CD14-positive monocyte (primary cell): ENCODE results near the gene PNLDC1. TPM values are rescaled to one million over a fixed set of nuclear protein-coding genes. Genes with fewer than 3 reads are reported as not detected.

ENCODE experiments used
- DNase-seq, 3 donors: peaks; one replicate each; pipeline ENCODE4 v3.0.0-alpha.2; 2011 to 2022
- H2AFZ ChIP-seq: 2 replicates; pipeline ENCODE4 v1.6.0; 2012; ENCODE audit warnings: mild to moderate bottlenecking, low read depth, low read length, inconsistent platforms; ENCODE audit not compliant: insufficient read depth, poor library complexity, severe bottlenecking
- H3K27ac ChIP-seq, 2 donors: 1 replicate in 1 of 2; 2 replicates in 1 of 2; pipeline ENCODE4 v1.5.1; 2012 to 2013; ENCODE audit warnings: low read length in 2 of 2, control low read depth in 1 of 2, inconsistent platforms in 1 of 2, low read depth in 1 of 2, mild to moderate bottlenecking in 1 of 2
- H3K27me3 ChIP-seq, 2 donors: one replicate each; pipeline versions ENCODE4 v1.6.0 to v1.6.1; 2011 to 2013; ENCODE audit warnings: low read length in 2 of 2; ENCODE audit not compliant: control insufficient read depth in 2 of 2, insufficient read depth in 2 of 2
- H3K36me3 ChIP-seq, 2 donors: replicated peaks in 1 of 2; 1 replicate in 1 of 2; 2 replicates in 1 of 2; pipeline versions ENCODE4 v1.5.1 to v1.6.1; 2012 to 2013; ENCODE audit warnings: low read length in 2 of 2, control low read depth in 1 of 2, inconsistent platforms in 1 of 2, mild to moderate bottlenecking in 1 of 2; ENCODE audit not compliant: insufficient read depth in 2 of 2, control insufficient read depth in 1 of 2
- H3K4me1 ChIP-seq, 2 donors: 1 replicate in 1 of 2; 2 replicates in 1 of 2; pipeline versions ENCODE4 v1.5.1 to v1.6.1; 2012 to 2013; ENCODE audit warnings: low read length in 2 of 2, control low read depth in 1 of 2, inconsistent platforms in 1 of 2, mild to moderate bottlenecking in 1 of 2, moderate library complexity in 1 of 2; ENCODE audit not compliant: insufficient read depth in 2 of 2, control insufficient read depth in 1 of 2
- H3K4me2 ChIP-seq: replicated peaks from 2 replicates; pipeline ENCODE3; 2012; ENCODE audit warnings: low read length, moderate library complexity, mild to moderate bottlenecking; ENCODE audit not compliant: poor library complexity, severe bottlenecking; ENCODE audit errors: extremely low read depth
- H3K4me3 ChIP-seq, 3 experiments: fragments of 200-600 bp in 1 of 3; sonication (generic) in 1 of 3; replicated peaks in 1 of 3; 1 replicate in 2 of 3; 2 replicates in 1 of 3; pipeline ENCODE4 v1.5.1; 2011 to 2013; ENCODE audit warnings: low read length in 3 of 3, mild to moderate bottlenecking in 3 of 3, control low read depth in 2 of 3, low read depth in 2 of 3, inconsistent platforms in 1 of 3, moderate library complexity in 1 of 3
- H3K79me2 ChIP-seq: 2 replicates; pipeline ENCODE4 v1.6.0; 2012; ENCODE audit warnings: mild to moderate bottlenecking, control low read depth, inconsistent platforms, low read length, moderate library complexity; ENCODE audit not compliant: insufficient read depth
- H3K9ac ChIP-seq: 2 replicates; pipeline ENCODE4 v1.6.0; 2017; ENCODE audit warnings: low read length, mild to moderate bottlenecking; ENCODE audit not compliant: insufficient read depth, poor library complexity, severe bottlenecking
- H3K9me3 ChIP-seq, 2 donors: replicated peaks in 1 of 2; 1 replicate in 1 of 2; 2 replicates in 1 of 2; pipeline versions ENCODE4 v1.5.1 to v1.6.1; 2012 to 2013; ENCODE audit warnings: low read length in 2 of 2, control low read depth in 1 of 2; ENCODE audit not compliant: control insufficient read depth in 1 of 2, insufficient read depth in 1 of 2
- H4K20me1 ChIP-seq: 2 replicates; pipeline ENCODE4 v1.6.0; 2012; ENCODE audit warnings: mild to moderate bottlenecking, low read length, control low read depth, moderate library complexity; ENCODE audit not compliant: insufficient read depth
- H3K27ac Mint-ChIP-seq, 7 donors: one replicate each; pipeline ENCODE4 v1.8.0; 2020; ENCODE audit warnings: mild to moderate bottlenecking in 7 of 7, mixed read lengths in 7 of 7, moderate library complexity in 6 of 7, inconsistent platforms in 2 of 7
- H3K27me3 Mint-ChIP-seq, 3 donors: one replicate each; pipeline ENCODE4 v1.8.0; 2021 to 2022; ENCODE audit warnings: low read depth in 3 of 3, mild to moderate bottlenecking in 3 of 3, mixed read lengths in 3 of 3, moderate library complexity in 3 of 3, inconsistent platforms in 1 of 3
- H3K36me3 Mint-ChIP-seq, 2 donors: one replicate each; pipeline ENCODE4 v1.8.0; 2020; ENCODE audit warnings: mixed read lengths in 2 of 2, inconsistent platforms in 1 of 2, mild to moderate bottlenecking in 1 of 2
- H3K4me1 Mint-ChIP-seq: one replicate; pipeline ENCODE4 v1.8.0; 2020; ENCODE audit warnings: mild to moderate bottlenecking, mixed read lengths
- H3K4me3 Mint-ChIP-seq, 2 donors: one replicate each; pipeline ENCODE4 v1.8.0; 2020; ENCODE audit warnings: mild to moderate bottlenecking in 2 of 2, mixed read lengths in 2 of 2, moderate library complexity in 1 of 2
- H3K9me3 Mint-ChIP-seq, 7 donors: one replicate each; pipeline ENCODE4 v1.8.0; 2020 to 2022; ENCODE audit warnings: mixed read lengths in 7 of 7, mild to moderate bottlenecking in 6 of 7, moderate library complexity in 6 of 7, inconsistent platforms in 2 of 7
- WGBS: methylation state at CpG from one replicate; pipeline ENCODE4 v1.1.5; 2013; ENCODE audit warnings: missing lambda C conversion rate; ENCODE audit not compliant: insufficient coverage; 5-methylcytosine and 5-hydroxymethylcytosine counted together
- intact Hi-C, 2 donors: fragments of 100-400 bp; cut with micrococcal nuclease; formaldehyde crosslinking; loops; one replicate each; pipeline versions ENCODE4 v1.15.0 to v1.15.1; 2023
- polyA plus RNA-seq, 3 donors: library from polyadenylated mRNA; depleted of rRNA in 1 of 3; unstranded in 2 of 3; stranded (reverse) in 1 of 3; fragments of 300-500 nt in 2 of 3; fragments of >200 nt in 1 of 3; fragmentation: Illumina TruSeq in 2 of 3; gene quantifications; 1 replicate in 2 of 3; 2 replicates in 1 of 3; pipeline ENCODE4 v1.2.3, GENCODE V29; 2012 to 2021
- TF ChIP-seq, protein P1 (sequence below): fragments of 200-600 bp; IDR thresholded peaks from one replicate; pipeline ENCODE4 v1.8.0; 2022; ENCODE audit warnings: antibody characterized with exemption, mild to moderate bottlenecking

PNLDC1 gene
- polyA plus RNA-seq, 3 donors: 0.56 TPM; not detected in 2

DNA sequence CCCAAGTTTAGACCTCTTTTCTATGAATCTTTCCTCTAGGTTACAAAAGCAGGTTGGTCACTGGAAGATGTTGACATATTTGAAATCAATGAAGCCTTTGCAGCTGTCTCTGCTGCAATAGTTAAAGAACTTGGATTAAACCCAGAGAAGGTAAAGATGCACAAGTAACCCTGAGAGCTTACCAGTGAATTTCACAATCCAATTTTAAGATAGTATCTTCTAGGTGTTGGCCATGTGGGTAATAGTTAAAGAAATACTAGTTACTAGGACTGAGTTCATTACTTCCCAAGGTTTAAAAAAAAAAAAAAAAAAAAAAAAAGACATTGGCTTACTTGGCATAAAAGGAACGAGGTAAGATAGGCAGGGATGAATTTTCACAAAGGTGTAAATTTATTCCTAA is 21.9 kb upstream of the PNLDC1 start:
- H3K36me3 ChIP-seq: peaks cover 63 to 81% of the 10 kb centered on the region in 2 donors
- no peak overlapping the region for H3K4me2 ChIP-seq
- no peak overlapping the region for H3K9ac ChIP-seq
- no peak overlapping the region for H3K4me3 ChIP-seq
- intact Hi-C loops: no loop called here
- no peaks in the 10 kb centered on the region for H3K9me3 Mint-ChIP-seq
- no peak overlapping the region for H3K27ac ChIP-seq
- H3K27me3 Mint-ChIP-seq: no peaks in the 10 kb centered on the region
- H4K20me1 ChIP-seq: peaks cover 24% of the 10 kb centered on the region
- TF ChIP-seq, protein P1, sequence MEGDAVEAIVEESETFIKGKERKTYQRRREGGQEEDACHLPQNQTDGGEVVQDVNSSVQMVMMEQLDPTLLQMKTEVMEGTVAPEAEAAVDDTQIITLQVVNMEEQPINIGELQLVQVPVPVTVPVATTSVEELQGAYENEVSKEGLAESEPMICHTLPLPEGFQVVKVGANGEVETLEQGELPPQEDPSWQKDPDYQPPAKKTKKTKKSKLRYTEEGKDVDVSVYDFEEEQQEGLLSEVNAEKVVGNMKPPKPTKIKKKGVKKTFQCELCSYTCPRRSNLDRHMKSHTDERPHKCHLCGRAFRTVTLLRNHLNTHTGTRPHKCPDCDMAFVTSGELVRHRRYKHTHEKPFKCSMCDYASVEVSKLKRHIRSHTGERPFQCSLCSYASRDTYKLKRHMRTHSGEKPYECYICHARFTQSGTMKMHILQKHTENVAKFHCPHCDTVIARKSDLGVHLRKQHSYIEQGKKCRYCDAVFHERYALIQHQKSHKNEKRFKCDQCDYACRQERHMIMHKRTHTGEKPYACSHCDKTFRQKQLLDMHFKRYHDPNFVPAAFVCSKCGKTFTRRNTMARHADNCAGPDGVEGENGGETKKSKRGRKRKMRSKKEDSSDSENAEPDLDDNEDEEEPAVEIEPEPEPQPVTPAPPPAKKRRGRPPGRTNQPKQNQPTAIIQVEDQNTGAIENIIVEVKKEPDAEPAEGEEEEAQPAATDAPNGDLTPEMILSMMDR: no peak
- no peak overlapping the region for H3K27ac Mint-ChIP-seq
- H3K27me3 ChIP-seq: no peaks in the 10 kb centered on the region
- no peak overlapping the region for H3K4me3 Mint-ChIP-seq
- no peak for DNase-seq
- no peaks in the 10 kb centered on the region for H3K4me1 Mint-ChIP-seq
- WGBS: no CpG with 5 or more reads among the region's 1 CpG
- H3K9me3 ChIP-seq: no peaks in the 10 kb centered on the region
- H2AFZ ChIP-seq: no peak overlapping the region
- no peaks in the 10 kb centered on the region for H3K4me1 ChIP-seq
- peaks cover 72 to 81% of the 10 kb centered on the region in 2 donors for H3K36me3 Mint-ChIP-seq
- peaks cover 16% of the 10 kb centered on the region for H3K79me2 ChIP-seq

GRCh38 chr6:159778542-159779103 is 21.5 kb upstream of the PNLDC1 start:
- Histone ChIP-seq H4K20me1 (peaks cover 29% of the 10 kb centered on the region), H3K9ac (no peak overlapping the region), H3K27me3 (no peaks in the 10 kb centered on the region), H2AFZ (no peak overlapping the region), H3K27ac (no peak overlapping the region), H3K4me2 (no peak overlapping the region), H3K4me3 (no peak overlapping the region), H3K9me3 (no peaks in the 10 kb centered on the region), H3K79me2 (peaks cover 21% of the 10 kb centered on the region), H3K36me3 (peaks cover 68 to 85% of the 10 kb centered on the region in 2 donors), H3K4me1 (no peaks in the 10 kb centered on the region)
- Mint-ChIP-seq H3K36me3 (peaks cover 72 to 82% of the 10 kb centered on the region in 2 donors), H3K27ac (peak overlapping the region in 1 of 7 donors; percentile 35), H3K27me3 (no peaks in the 10 kb centered on the region), H3K4me1 (no peaks in the 10 kb centered on the region), H3K4me3 (no peak overlapping the region), H3K9me3 (no peaks in the 10 kb centered on the region)
- TF ChIP-seq, protein P1: no peak
- DNase-seq: no peak
- WGBS: no CpG with 5 or more reads among the region's 3 CpGs
- intact Hi-C loops: no loop called here
